Stimulated activated memory B cell treated with anti-CD40 and anti-IgM and Interleukin-4, amounts not matched to agents 10 μg/mL and 1 μg/mL and 100 μg/mL, for 72 hours (primary cell): ENCODE measurements around the gene CNTNAP5.

Source experiments
- ATAC-seq: fragments of 150-1000 bp; cut with Tn5 transposase; 2 replicates; pipeline ENCODE4 v1.10.0; 2021
- H3K27ac Mint-ChIP-seq: one replicate; pipeline ENCODE4 v1.8.0; 2022; ENCODE audit warnings: mild to moderate bottlenecking, mixed read lengths
- H3K27me3 Mint-ChIP-seq: one replicate; pipeline ENCODE4 v1.8.0; 2022; ENCODE audit warnings: mixed read lengths
- H3K36me3 Mint-ChIP-seq: one replicate; pipeline ENCODE4 v1.8.0; 2022; ENCODE audit warnings: mixed read lengths
- H3K4me1 Mint-ChIP-seq: one replicate; pipeline ENCODE4 v1.8.0; 2022; ENCODE audit warnings: mixed read lengths
- H3K4me3 Mint-ChIP-seq: one replicate; pipeline ENCODE4 v1.8.0; 2022; ENCODE audit warnings: mild to moderate bottlenecking, moderate library complexity, mixed read lengths
- H3K9me3 Mint-ChIP-seq: one replicate; pipeline ENCODE4 v1.8.0; 2022; ENCODE audit warnings: mixed read lengths

The CNTNAP5 gene

GRCh38 chr2:124879640-124880039 is 854.6 kb downstream of the CNTNAP5 start:
- ATAC-seq: no peak
- peaks cover 7% of the 10 kb centered on the region for H3K9me3 Mint-ChIP-seq
- no peaks in the 10 kb centered on the region for H3K36me3 Mint-ChIP-seq
- H3K4me1 Mint-ChIP-seq: no peaks in the 10 kb centered on the region
- no peaks in the 10 kb centered on the region for H3K27me3 Mint-ChIP-seq
- H3K4me3 Mint-ChIP-seq: no peak overlapping the region
- H3K27ac Mint-ChIP-seq: no peak overlapping the region

- H3K4me3 Mint-ChIP-seq: no peak overlapping the region
- H3K9me3 Mint-ChIP-seq: peaks cover 7% of the 10 kb centered on the region
- no peak for ATAC-seq
- no peaks in the 10 kb centered on the region for H3K4me1 Mint-ChIP-seq
- H3K36me3 Mint-ChIP-seq: no peaks in the 10 kb centered on the region
- H3K27ac Mint-ChIP-seq: no peak overlapping the region
- no peaks in the 10 kb centered on the region for H3K27me3 Mint-ChIP-seq
Observed at GRCh38 chr2:124880995-124881394, 855.9 kb downstream of the CNTNAP5 start.

GRCh38 chr2:124882423-124882822 is 857.3 kb downstream of the CNTNAP5 start:
- Mint-ChIP-seq H3K9me3 (peaks cover 7% of the 10 kb centered on the region), H3K4me3 (no peak overlapping the region), H3K36me3 (no peaks in the 10 kb centered on the region), H3K27me3 (no peaks in the 10 kb centered on the region), H3K4me1 (no peaks in the 10 kb centered on the region), H3K27ac (no peak overlapping the region)
- ATAC-seq: no peak

GRCh38 chr2:124883595-124883994 is 858.5 kb downstream of the CNTNAP5 start:
- Mint-ChIP-seq H3K9me3 (peaks cover 7% of the 10 kb centered on the region), H3K4me3 (no peak overlapping the region), H3K4me1 (no peaks in the 10 kb centered on the region), H3K27me3 (no peaks in the 10 kb centered on the region), H3K27ac (no peak overlapping the region), H3K36me3 (no peaks in the 10 kb centered on the region)
- ATAC-seq: no peak

- no peak overlapping the region for H3K4me3 Mint-ChIP-seq
- H3K27me3 Mint-ChIP-seq: no peaks in the 10 kb centered on the region
- no peak overlapping the region for H3K27ac Mint-ChIP-seq
- no peaks in the 10 kb centered on the region for H3K36me3 Mint-ChIP-seq
- no peaks in the 10 kb centered on the region for H3K4me1 Mint-ChIP-seq
- ATAC-seq: no peak
- peaks cover 7% of the 10 kb centered on the region for H3K9me3 Mint-ChIP-seq
Observed at GRCh38 chr2:124884315-124884714, 859.2 kb downstream of the CNTNAP5 start.

GRCh38 chr2:124886216-124886615 is 861.1 kb downstream of the CNTNAP5 start:
- Mint-ChIP-seq H3K4me1 (no peaks in the 10 kb centered on the region), H3K9me3 (peaks cover 7% of the 10 kb centered on the region)
- ATAC-seq: no peak

GRCh38 chr2:124887466-124887865 is 862.4 kb downstream of the CNTNAP5 start:
- no peak overlapping the region for H3K4me3 Mint-ChIP-seq
- no peak for ATAC-seq
- no peak overlapping the region for H3K27ac Mint-ChIP-seq
- H3K36me3 Mint-ChIP-seq: no peaks in the 10 kb centered on the region
- H3K4me1 Mint-ChIP-seq: no peaks in the 10 kb centered on the region
- peaks cover 7% of the 10 kb centered on the region for H3K9me3 Mint-ChIP-seq
- no peaks in the 10 kb centered on the region for H3K27me3 Mint-ChIP-seq

More at GRCh38 chr2:124886216-124886615, 861.1 kb downstream of the CNTNAP5 start:
- H3K27me3 Mint-ChIP-seq: no peaks in the 10 kb centered on the region
- H3K4me3 Mint-ChIP-seq: no peak overlapping the region
- no peak overlapping the region for H3K27ac Mint-ChIP-seq
- H3K36me3 Mint-ChIP-seq: no peaks in the 10 kb centered on the region

- H3K27me3 Mint-ChIP-seq: no peaks in the 10 kb centered on the region
Observed at GRCh38 chr2:124888431-124888830, 863.3 kb downstream of the CNTNAP5 start.

GRCh38 chr2:124894199-124894598 is 869.1 kb downstream of the CNTNAP5 start:
- Mint-ChIP-seq H3K36me3 (no peaks in the 10 kb centered on the region), H3K9me3 (no peaks in the 10 kb centered on the region), H3K27ac (no peak overlapping the region), H3K4me1 (no peaks in the 10 kb centered on the region), H3K27me3 (no peaks in the 10 kb centered on the region), H3K4me3 (no peak overlapping the region)
- no peak for ATAC-seq

More at GRCh38 chr2:124888431-124888830, 863.3 kb downstream of the CNTNAP5 start:
- Mint-ChIP-seq H3K4me3 (no peak overlapping the region), H3K27ac (no peak overlapping the region), H3K9me3 (peaks cover 7% of the 10 kb centered on the region), H3K4me1 (no peaks in the 10 kb centered on the region), H3K36me3 (no peaks in the 10 kb centered on the region)
- no peak for ATAC-seq

GRCh38 chr2:124898827-124899226 is 873.7 kb downstream of the CNTNAP5 start:
- Mint-ChIP-seq H3K36me3 (no peaks in the 10 kb centered on the region), H3K4me3 (no peak overlapping the region), H3K4me1 (no peaks in the 10 kb centered on the region), H3K27me3 (no peaks in the 10 kb centered on the region), H3K9me3 (no peaks in the 10 kb centered on the region), H3K27ac (no peak overlapping the region)
- no peak for ATAC-seq

- Mint-ChIP-seq H3K9me3 (peaks cover 3% of the 10 kb centered on the region), H3K4me1 (no peaks in the 10 kb centered on the region), H3K4me3 (no peak overlapping the region), H3K27me3 (no peaks in the 10 kb centered on the region), H3K27ac (no peak overlapping the region), H3K36me3 (no peaks in the 10 kb centered on the region)
- ATAC-seq: no peak
Observed at GRCh38 chr2:124908411-124908810, 883.3 kb downstream of the CNTNAP5 start.

GRCh38 chr2:124911560-124911959 is 886.5 kb downstream of the CNTNAP5 start:
- Mint-ChIP-seq H3K9me3 (peaks cover 3% of the 10 kb centered on the region), H3K4me1 (no peaks in the 10 kb centered on the region), H3K27me3 (no peaks in the 10 kb centered on the region), H3K27ac (no peak overlapping the region), H3K36me3 (no peaks in the 10 kb centered on the region), H3K4me3 (no peak overlapping the region)
- ATAC-seq: no peak

GRCh38 chr2:124913868-124914267 is 888.8 kb downstream of the CNTNAP5 start:
- Mint-ChIP-seq H3K27ac (no peak overlapping the region), H3K4me1 (no peaks in the 10 kb centered on the region), H3K4me3 (no peak overlapping the region), H3K27me3 (no peaks in the 10 kb centered on the region), H3K9me3 (peaks cover 8% of the 10 kb centered on the region), H3K36me3 (no peaks in the 10 kb centered on the region)
- no peak for ATAC-seq

GRCh38 chr2:124915567-124915966 is 890.5 kb downstream of the CNTNAP5 start:
- Mint-ChIP-seq H3K36me3 (no peaks in the 10 kb centered on the region), H3K27ac (no peak overlapping the region), H3K9me3 (peaks cover 4% of the 10 kb centered on the region), H3K27me3 (no peaks in the 10 kb centered on the region), H3K4me1 (no peaks in the 10 kb centered on the region), H3K4me3 (no peak overlapping the region)
- no peak for ATAC-seq

GRCh38 chr2:124919296-124919695 is 894.2 kb downstream of the CNTNAP5 start:
- Mint-ChIP-seq H3K27me3 (no peaks in the 10 kb centered on the region), H3K4me3 (no peak overlapping the region), H3K36me3 (no peaks in the 10 kb centered on the region), H3K9me3 (peaks cover 7% of the 10 kb centered on the region), H3K27ac (no peak overlapping the region), H3K4me1 (no peaks in the 10 kb centered on the region)
- no peak for ATAC-seq

GRCh38 chr2:124920448-124920847 is 895.4 kb downstream of the CNTNAP5 start:
- Mint-ChIP-seq H3K27me3 (no peaks in the 10 kb centered on the region), H3K36me3 (no peaks in the 10 kb centered on the region), H3K4me3 (no peak overlapping the region), H3K9me3 (peaks cover 7% of the 10 kb centered on the region), H3K4me1 (no peaks in the 10 kb centered on the region), H3K27ac (no peak overlapping the region)
- no peak for ATAC-seq

- peaks cover 10% of the 10 kb centered on the region for H3K9me3 Mint-ChIP-seq
- H3K4me3 Mint-ChIP-seq: no peak overlapping the region
- ATAC-seq: no peak
- no peaks in the 10 kb centered on the region for H3K4me1 Mint-ChIP-seq
- H3K27me3 Mint-ChIP-seq: no peaks in the 10 kb centered on the region
- no peaks in the 10 kb centered on the region for H3K36me3 Mint-ChIP-seq
- no peak overlapping the region for H3K27ac Mint-ChIP-seq
Observed at GRCh38 chr2:124921191-124921590, 896.1 kb downstream of the CNTNAP5 start.
